GM12873 (cell line): ENCODE measurements around the gene MAPKAP1.

Experiments used
- CTCF ChIP-seq: IDR thresholded peaks from 2 replicates; pipeline ENCODE4 v1.5.1; 2012; ENCODE audit warnings: low read depth, mild to moderate bottlenecking, moderate library complexity, low read length, control low read depth; ENCODE audit not compliant: insufficient read depth; ENCODE audit errors: missing control alignments

Gene MAPKAP1

GRCh38 chr9:125541840-125542243, 165.2 kb downstream of the MAPKAP1 start:
- no peak for TF ChIP-seq CTCF

GRCh38 chr9:125540497-125540896, 166.5 kb downstream of the MAPKAP1 start:
- TF ChIP-seq CTCF = no peak

- TF ChIP-seq CTCF = no peak
Observed at GRCh38 chr9:125538092-125538473, 168.9 kb downstream of the MAPKAP1 start.

GRCh38 chr9:125537442-125538091, 169.4 kb downstream of the MAPKAP1 start:
- TF ChIP-seq CTCF = no peak

- no peak for TF ChIP-seq CTCF
Observed at GRCh38 chr9:125536776-125537175, 170.2 kb downstream of the MAPKAP1 start.

GRCh38 chr9:125536167-125536772, 170.7 kb downstream of the MAPKAP1 start:
- TF ChIP-seq CTCF = no peak

GRCh38 chr9:125534971-125535701, 171.9 kb downstream of the MAPKAP1 start:
- TF ChIP-seq CTCF = no peak
